Stimulated activated CD8-positive, alpha-beta memory T cell treated with anti-CD3 and anti-CD28 coated beads, Interleukin-12 subunit alpha, Interleukin-12 subunit beta, amount 100 ng/mL, for 1 hour (primary cell): ENCODE results near the gene CXCR5.

Experiments
- DNase-seq: peaks from one replicate; pipeline ENCODE4 v3.0.0-alpha.2; 2020; ENCODE audit warnings: low read depth

Gene CXCR5

GRCh38 chr11:118876286-118876685 is 7.4 kb upstream of the CXCR5 start:
- DNase-seq = no peak

GRCh38 chr11:118877487-118878162 is 6.1 kb upstream of the CXCR5 start:
- no peak for DNase-seq

- no peak for DNase-seq
Observed at GRCh38 chr11:118878163-118878563, 5.5 kb upstream of the CXCR5 start.

GRCh38 chr11:118881228-118881627 is 2.5 kb upstream of the CXCR5 start:
- DNase-seq = no peak

GRCh38 chr11:118882491-118882890 is 1.2 kb upstream of the CXCR5 start:
- no peak for DNase-seq

- DNase-seq = no peak
Observed at GRCh38 chr11:118883004-118883367, 706 bp upstream of the CXCR5 start.

GRCh38 chr11:118884875-118885274 is 1.2 kb downstream of the CXCR5 start:
- DNase-seq = no peak

GRCh38 chr11:118885319-118885718 is 1.6 kb downstream of the CXCR5 start:
- no peak for DNase-seq

GRCh38 chr11:118885831-118886565 is 2.3 kb downstream of the CXCR5 start:
- DNase-seq = no peak

GRCh38 chr11:118886681-118887111 is 3.0 kb downstream of the CXCR5 start:
- DNase-seq = no peak

- no peak for DNase-seq
Observed at GRCh38 chr11:118887206-118887605, 3.5 kb downstream of the CXCR5 start.

GRCh38 chr11:118888398-118888797 is 4.7 kb downstream of the CXCR5 start:
- DNase-seq = no peak

GRCh38 chr11:118889797-118890196 is 6.1 kb downstream of the CXCR5 start:
- no peak for DNase-seq

- no peak for DNase-seq
Observed at GRCh38 chr11:118892514-118892913, 8.8 kb downstream of the CXCR5 start.

GRCh38 chr11:118892964-118893363 is 9.3 kb downstream of the CXCR5 start:
- DNase-seq = no peak

- no peak for DNase-seq
Observed at GRCh38 chr11:118893662-118894061, 10.0 kb downstream of the CXCR5 start.

GRCh38 chr11:118894192-118894591 is 10.5 kb downstream of the CXCR5 start:
- DNase-seq = no peak

- DNase-seq = peak; percentile 59
Observed at GRCh38 chr11:118895093-118896039, 11.7 kb downstream of the CXCR5 start.

- no peak for DNase-seq
Observed at GRCh38 chr11:118896472-118896913, 12.8 kb downstream of the CXCR5 start.

- DNase-seq = no peak
Observed at GRCh38 chr11:118896921-118897591, 13.4 kb downstream of the CXCR5 start.

- no peak for DNase-seq
Observed at GRCh38 chr11:118897721-118898310, 14.1 kb downstream of the CXCR5 start.
